Erythroblast (primary cell): ENCODE measurements around the gene ACVRL1.

Experiments
- GATA1 ChIP-seq: IDR thresholded peaks from 2 replicates; pipeline ENCODE4 v1.6.1; 2011; ENCODE audit warnings: low read depth, mild to moderate bottlenecking, control low read depth, low read length, moderate library complexity
- POLR2A ChIP-seq: IDR thresholded peaks from 2 replicates; pipeline ENCODE4 v1.6.1; 2011; ENCODE audit warnings: mild to moderate bottlenecking, low read length

GRCh38 chr12:51960488-51960887 lies 53.2 kb downstream of the ACVRL1 start:
- TF ChIP-seq POLR2A (no peak), GATA1 (no peak)
